KBM-7 (cell line): ENCODE measurements around the gene TENT5C.

Source experiments
- DNase-seq: peaks from one replicate; pipeline ENCODE4 v3.0.0-alpha.2; 2015
- in situ Hi-C: fragments of 300-500 bp; cut with MboI; formaldehyde crosslinking; loops from 2 replicates; pipeline ENCODE4 v1.14.3; 2020; ENCODE audit warnings: low sequenced_read_pairs, low pct_unique_long_range_greater_than_20kb, mixed read lengths

Gene TENT5C

DNA sequence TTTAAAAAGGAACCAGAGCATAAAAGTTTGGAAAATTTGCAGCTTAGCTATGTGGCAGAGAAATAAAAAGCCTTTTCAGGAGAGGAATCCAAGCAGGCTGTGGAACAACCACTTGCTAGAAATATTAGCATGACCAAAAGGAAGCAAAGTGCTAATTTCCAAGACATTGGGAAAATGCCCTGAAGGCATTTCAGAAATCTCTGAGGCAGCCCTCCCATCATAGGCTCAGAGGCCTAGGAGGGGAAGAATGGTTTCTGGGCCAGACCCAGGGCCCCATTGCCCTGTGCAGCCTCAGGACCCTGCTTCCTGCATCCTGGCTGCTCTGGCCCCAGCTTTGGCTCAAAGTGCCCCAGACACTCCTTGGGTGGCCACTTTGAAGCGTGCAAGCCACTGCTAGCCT is 56.8 kb downstream of the TENT5C start:
- no peak for DNase-seq
- in situ Hi-C loops = no loop called here

DNA sequence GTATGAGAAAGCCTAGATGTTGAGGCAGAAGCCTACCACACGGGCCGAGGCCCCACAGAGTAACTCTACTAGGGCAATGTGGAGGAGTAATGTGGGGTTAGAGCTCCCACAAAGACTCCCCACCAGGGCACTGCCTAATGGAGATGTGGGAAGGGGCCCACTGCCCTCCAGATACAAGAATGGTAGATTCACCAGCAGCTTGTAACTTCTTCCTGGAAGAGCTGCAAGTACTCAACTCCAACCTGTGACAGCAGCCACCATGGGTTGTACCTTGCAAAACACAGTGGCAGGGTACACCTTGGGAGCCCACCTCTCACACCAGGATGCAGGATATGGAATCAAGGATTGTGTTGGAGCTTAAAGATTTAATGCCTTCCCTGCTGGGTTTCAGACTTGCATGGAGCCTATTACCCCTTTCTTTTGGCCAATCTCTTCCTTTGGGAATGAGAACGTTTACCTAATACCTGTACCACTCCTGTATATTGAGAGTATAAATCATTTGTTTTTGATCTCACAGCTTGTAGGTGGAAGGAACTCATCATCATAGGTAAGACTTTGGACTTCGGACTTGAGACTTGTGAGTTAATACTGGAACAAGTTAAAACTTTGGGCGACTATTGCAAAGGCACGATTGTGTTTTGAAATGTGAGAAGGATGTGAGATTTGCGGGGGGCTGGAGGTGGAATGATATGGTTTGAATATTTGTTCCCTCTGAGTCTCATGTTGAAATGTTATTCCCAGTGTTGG is 57.5 kb downstream of the TENT5C start:
- DNase-seq = no peak
- in situ Hi-C loops = no loop called here

DNA sequence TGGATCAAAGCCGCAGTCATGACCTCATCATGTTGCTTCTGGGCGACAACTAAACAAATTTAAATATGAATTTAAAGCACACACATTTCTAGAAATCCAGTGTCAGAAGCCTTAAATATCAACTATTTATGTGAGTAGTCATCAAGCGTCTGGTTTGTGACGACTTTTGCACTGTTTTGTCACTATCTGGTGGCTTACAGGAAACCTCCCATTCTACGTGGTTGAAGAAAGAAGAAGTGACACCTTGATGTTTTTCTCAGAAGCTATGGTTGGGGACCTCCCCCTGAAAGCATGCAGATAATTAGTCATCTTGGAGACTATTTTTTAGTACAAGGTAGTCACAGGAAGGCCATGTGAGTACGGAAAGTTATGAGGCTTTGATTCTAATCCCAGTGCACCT is 58.5 kb downstream of the TENT5C start:
- in situ Hi-C loops = no loop called here
- peak; percentile 75 for DNase-seq

DNA sequence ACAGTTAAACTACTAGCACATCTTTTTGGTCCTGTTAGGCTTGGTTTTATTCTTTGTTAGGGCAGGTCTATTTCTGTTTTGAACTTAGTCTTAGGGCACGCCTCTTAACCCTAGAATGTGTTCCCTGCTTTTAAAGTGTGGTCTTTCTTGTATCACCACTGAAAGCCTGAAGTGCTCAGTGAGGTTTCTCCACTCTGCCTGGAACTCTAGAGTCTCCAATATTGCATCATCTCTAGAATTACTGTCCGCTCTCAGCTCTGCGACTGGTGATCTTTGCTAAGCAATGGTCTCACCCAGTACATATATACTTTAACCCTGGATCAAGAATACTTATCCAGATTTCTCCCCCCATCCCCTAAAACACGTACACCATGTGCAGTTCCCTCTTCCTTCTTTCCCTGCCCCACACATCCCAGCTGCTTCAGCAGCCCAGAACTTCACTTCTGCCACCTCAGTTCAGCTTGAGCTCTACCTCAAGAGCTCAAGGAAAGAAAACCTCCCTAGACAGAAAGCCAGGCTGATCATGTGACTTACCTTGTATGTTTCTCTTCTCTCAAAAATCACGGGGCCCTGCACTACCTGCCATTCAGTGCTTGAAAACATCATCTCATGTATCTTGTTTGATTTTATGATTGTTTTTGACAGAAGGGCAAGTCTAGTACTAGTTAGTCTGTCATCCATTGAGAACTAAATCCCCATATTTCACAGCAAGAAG is 59.9 kb downstream of the TENT5C start:
- in situ Hi-C loops = no loop called here
- DNase-seq = no peak

DNA sequence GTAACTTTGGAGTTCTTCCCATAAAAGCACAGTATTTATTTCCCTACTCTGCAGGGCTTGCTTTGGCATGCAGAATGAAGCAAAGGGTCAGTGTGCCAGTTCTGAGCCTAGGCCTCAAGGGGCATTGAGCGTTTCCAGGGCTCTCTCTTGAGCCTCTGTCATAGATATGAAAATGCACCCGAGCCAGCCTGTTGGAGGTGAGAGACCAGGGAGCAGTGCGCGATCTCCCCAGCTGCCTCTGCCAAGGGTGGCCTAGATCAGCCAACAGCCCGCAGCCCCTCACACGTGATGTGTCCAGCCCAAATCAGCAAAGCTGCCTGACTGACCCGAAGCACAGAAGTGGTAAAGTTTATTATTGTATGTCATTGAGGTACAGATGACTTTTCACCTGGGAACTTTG is 63.7 kb downstream of the TENT5C start:
- DNase-seq = no peak
- in situ Hi-C loops = no loop called here

DNA sequence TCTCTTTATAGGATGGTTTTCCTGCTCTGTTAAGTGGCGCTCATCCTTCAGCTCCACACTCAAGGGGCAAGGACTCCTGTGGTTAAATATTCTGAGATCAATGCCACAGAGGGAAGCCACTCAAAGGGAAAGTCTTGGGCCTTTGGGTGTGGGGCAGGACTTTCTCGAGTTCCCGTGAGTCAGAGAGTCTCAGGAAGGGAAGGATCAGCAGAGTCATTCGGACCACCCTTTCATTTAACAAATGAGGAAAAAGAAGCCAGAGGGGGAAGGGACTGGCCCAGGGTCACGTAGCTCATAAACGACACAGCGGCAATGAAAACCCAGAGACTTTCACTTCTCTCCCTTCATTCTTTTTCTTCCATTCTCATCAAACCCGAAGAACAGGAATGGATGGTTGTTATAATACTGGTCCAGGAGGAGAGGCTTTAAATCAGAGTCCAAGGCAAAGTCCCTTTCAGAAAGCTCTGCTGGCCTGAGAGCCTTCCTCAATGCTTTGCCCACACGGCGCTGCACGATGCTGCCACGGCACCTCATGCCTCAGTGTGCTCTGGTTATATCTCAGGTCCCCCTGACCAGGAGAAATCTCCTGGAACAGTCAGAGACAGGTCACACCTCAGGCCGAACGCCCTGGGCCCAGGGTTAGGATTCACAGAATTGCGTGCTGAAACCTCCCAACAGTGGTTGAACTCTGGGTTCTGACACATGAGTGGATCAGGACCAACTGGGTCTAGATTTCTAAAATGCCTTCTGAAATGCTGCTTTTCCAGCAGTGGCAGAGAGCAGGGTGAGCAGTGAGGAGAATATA is 65.3 kb downstream of the TENT5C start:
- in situ Hi-C loops = no loop called here
- no peak for DNase-seq

DNA sequence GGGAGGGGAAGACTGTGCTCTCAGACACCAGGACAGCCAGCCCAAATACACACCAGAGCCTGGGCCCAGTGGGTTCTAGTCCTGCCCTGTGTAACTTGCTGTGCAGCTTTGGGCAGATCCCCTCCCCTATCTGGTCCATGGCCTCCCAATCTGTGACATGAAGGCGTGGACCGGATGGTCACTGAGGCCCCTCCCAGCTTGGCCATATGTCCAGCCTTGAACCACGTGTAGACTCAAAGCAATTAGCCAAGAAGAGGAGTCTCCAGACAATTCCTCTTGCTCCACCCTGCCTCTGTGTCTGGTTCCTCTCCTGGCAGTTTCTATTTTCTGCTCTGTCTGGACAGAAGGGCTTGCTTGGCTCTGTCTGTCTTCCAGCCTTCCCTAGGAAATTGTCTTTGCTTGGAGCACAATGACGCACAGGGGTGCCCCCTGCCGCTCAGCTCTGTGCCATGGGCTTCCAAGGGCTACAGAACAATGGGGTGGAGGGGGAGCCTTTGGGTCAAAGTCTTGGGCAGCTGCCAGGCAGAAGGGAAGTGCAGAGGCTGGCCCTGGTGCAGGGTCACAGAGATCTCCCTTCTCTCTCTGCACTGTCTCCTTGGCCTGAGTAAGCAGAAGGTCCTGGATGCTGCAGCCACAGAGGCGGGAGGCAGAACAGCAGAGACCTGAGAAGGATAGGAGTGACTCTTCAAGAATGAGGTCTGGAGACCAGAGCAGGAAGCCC is 66.1 kb downstream of the TENT5C start:
- peak; percentile 81 for DNase-seq
- in situ Hi-C loops = no loop called here

DNA sequence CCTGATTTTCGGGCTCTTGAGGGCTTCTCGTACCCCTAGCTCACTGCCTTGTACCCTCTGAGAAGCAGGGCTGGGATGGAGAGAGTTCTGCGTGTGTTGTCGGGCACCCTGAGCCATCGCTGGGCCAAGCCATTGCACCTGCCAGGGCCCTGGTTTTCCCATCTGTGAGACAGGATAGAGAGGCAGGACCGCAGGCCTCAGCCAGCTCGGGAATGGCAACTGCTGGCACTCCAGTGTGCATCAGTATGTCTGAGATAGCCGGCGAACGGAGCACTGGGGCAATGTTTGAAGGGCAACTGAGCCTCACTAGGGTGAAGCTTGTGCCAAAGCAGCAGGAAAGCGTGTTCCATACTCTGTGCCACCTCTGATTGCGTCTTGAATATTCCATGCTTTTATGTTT is 66.9 kb downstream of the TENT5C start:
- in situ Hi-C loops = no loop called here
- DNase-seq = no peak

DNA sequence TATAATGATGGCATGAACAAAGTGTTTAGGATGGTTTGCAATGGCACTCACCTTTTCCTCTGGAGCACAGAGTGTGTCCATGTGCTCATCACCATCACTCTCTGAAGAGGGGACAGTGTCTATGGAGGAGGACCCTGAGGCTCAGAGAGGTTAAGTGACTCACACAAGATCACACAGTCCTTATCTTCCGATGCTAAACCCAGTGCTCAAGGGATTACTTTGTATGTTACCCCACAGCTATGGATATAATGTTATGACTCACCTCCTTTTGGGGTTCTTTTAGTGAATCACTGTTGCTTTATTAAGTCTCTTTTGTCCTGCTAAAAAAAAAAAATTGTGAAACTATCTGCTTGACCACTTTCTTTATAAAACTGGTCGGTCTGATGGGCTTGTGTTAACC is 67.6 kb downstream of the TENT5C start:
- no peak for DNase-seq
- in situ Hi-C loops = no loop called here

DNA sequence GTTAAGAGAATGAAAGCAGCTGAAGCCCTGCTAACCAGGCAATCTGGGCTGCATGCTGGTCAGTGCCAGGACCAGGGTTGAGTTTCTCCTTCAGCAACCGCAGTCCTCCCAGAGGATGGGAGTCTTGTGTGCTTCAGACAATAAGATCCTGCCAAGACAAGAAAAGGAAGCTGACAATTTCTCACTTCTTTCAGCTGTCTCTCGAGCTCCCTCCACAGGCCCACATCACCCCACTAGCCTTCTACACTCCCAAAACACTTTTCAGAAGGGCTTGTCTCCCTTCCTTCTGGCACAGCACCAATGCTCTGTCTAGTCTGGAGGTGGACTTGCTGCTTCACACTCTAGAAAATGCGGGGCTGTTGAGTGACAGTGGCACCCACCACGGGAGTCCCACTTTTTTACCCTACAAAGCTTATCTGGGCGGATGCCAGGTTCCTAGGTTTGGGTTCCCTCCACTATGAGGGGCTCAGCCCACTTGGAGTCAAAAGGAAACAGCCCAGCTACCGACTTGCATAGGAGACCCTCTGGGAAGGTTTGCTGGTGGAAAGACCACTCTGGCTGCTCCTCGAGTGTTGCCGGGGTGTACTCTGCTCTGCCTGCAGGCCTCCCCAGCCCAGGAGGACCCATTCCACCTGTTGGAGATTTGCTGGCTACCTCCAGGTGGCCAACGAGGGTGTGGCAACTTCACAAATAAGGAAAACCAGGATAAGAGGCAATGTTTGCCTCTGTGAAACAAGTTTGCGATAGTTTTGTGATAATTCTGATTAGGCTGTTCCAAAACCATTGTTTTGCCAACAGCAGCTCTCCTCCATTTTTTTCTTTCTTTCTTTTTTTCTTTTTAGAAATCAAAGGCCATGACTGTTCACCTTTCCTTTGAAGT is 68.9 kb downstream of the TENT5C start:
- in situ Hi-C loops = no loop called here

DNA sequence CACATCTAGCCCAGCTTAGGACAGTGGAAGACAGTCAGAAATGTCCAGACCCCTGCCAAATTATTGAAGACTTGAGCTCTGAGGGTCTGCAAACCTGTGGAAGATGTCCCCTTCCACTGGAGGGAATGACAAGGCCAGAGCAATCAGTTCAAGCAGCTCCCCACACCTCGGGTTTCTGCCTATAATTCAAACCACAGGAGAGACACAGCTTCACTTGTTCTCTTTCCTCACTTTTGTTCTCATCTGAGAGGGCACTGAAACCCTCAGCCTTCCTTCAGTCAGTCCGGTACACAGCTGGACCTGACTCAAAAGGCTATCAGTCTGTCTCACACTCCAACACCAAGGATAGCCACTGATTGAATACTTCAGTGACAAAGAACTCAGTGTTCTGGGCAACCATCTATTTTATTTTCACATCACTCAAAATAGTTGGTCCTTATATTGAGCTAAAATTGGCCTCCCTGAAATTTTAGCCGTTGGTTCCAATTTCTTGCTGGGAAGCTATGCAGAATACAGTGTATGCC is 70.1 kb downstream of the TENT5C start:
- in situ Hi-C loops = no loop called here
- no peak for DNase-seq

More for the DNA sequence above, 68.9 kb downstream of the TENT5C start:
- peak; percentile 80 for DNase-seq

DNA sequence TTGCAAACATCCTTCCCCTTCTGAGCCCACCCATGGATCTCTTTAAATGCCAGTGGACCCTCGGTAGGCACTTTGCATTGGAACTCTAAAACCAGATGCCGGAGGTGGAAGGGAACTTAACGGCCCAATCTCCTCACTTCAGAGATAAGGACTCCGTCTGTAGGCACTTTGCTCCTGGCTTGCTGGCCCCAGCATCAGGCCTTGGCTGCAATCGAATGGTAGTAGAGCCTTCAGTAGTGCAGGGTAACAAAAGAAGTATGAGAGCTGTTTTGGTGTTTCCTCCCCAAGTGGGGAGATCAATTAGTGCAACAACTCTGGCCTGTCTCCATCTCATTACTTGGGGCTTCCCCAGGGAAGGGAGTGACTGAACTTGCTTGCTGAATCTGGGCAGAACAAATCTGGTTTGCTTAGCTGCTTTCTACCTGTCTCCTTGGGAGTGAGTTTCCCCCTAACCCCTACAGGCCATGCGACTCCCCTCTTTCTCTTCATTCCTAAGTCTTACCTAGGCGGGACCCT is 70.8 kb downstream of the TENT5C start:
- in situ Hi-C loops = no loop called here
- no peak for DNase-seq
